Bronchial epithelial cell (primary cell): ENCODE data around the gene FGF8. TPM values are rescaled to one million over a fixed set of nuclear protein-coding genes. Genes with fewer than 3 reads are reported as not detected.

Source experiments
- DNase-seq: peaks from one replicate; pipeline ENCODE4 v3.0.0-alpha.2; 2010; ENCODE audit warnings: low read depth
- FAIRE-seq: peaks from 2 replicates; lab custom pipeline; 2011; peaks lifted over from hg19 to GRCh38; lab: Jason Lieb, UNC
- H3K27me3 ChIP-seq: 2 replicates; pipeline ENCODE4 v1.5.1; 2011; ENCODE audit warnings: low read length; ENCODE audit not compliant: control insufficient read depth, insufficient read depth
- H3K36me3 ChIP-seq: 2 replicates; pipeline ENCODE4 v1.5.1; 2011; ENCODE audit warnings: low read length; ENCODE audit not compliant: control insufficient read depth, insufficient read depth
- H3K4me3 ChIP-seq: 2 replicates; pipeline ENCODE4 v1.5.1; 2011; ENCODE audit warnings: mild to moderate bottlenecking, low read depth, low read length, control low read depth
- CTCF ChIP-seq: IDR thresholded peaks from 2 replicates; pipeline ENCODE4 v1.5.1; 2011; ENCODE audit warnings: mild to moderate bottlenecking, moderate library complexity, low read length, control low read depth, inconsistent platforms; ENCODE audit not compliant: insufficient read depth, severe bottlenecking
- total RNA-seq: library from RNA; depleted of rRNA; stranded (reverse); fragments of >200 nt; gene quantifications from 2 replicates; pipeline ENCODE4 v1.2.1, GENCODE V29; 2014

Gene FGF8
- total RNA-seq, 1 donor from 2014 or later, result 0.26 TPM

- DNase-seq (no peak), FAIRE-seq (peak; percentile 7)
- Histone ChIP-seq H3K36me3 (no peaks in the 10 kb centered on the region), H3K27me3 (peaks cover 3% of the 10 kb centered on the region), H3K4me3 (no peak overlapping the region)
- no peak for TF ChIP-seq CTCF
Observed at GRCh38 chr10:101721806-101722205, 54.1 kb downstream of the FGF8 start.

GRCh38 chr10:101720606-101721230 is 55.2 kb downstream of the FGF8 start:
- no peak for DNase-seq
- FAIRE-seq, result no peak
- H3K4me3 ChIP-seq, result no peak overlapping the region
- no peak for TF ChIP-seq CTCF
- H3K36me3 ChIP-seq, result no peaks in the 10 kb centered on the region
- H3K27me3 ChIP-seq, result peaks cover 3% of the 10 kb centered on the region

Other genes with a start within 250 kb of the FGF8 start
- gene POLL, start 187.9 kb downstream of the FGF8 start, total RNA-seq, result 8.6 and 8.7 TPM in 2 replicates
- gene DPCD, start 187.8 kb downstream of the FGF8 start, total RNA-seq, result 27.7 and 38.2 TPM in 2 replicates
- 49.5 and 72.6 TPM in 2 replicates for gene FBXW4, start 80.9 kb downstream of the FGF8 start, total RNA-seq
- 128 and 158 TPM in 2 replicates for gene NPM3, start 7.3 kb upstream of the FGF8 start, total RNA-seq
- 96.4 and 176 TPM in 2 replicates for gene OGA, start 42.3 kb upstream of the FGF8 start, total RNA-seq
- gene KCNIP2, start 67.7 kb upstream of the FGF8 start, total RNA-seq, result 0.51 TPM in 1 of 2 replicates, not detected in the other